HEK293 (cell line): ENCODE data around the gene STK10.

Source experiments
- CTCF ChIA-PET: fragments of 350-600 bp; formaldehyde crosslinking; extraction: SDS; loops from one replicate; lab custom pipeline; 2021; ENCODE audit warnings: antibody characterized with exemption; lab: Yijun Ruan, JAX
- POLR2A ChIA-PET: fragments of 300-600 bp; formaldehyde crosslinking; extraction: SDS; loops from one replicate; lab custom pipeline; 2020; ENCODE audit warnings: antibody characterized with exemption, inconsistent platforms; lab: Yijun Ruan, JAX
- H3K27ac ChIP-seq: fragments of 200-500 bp; sonication (Bioruptor generic); 2 replicates; pipeline ENCODE4 v1.5.1; 2014; ENCODE audit warnings: low read depth, low read length, control low read depth, inconsistent platforms; ENCODE audit errors: extremely low read depth
- H3K36me3 ChIP-seq, 2 experiments: fragments of 200-500 bp in 1 of 2; sonication (Bioruptor generic) in 1 of 2; 1 replicate in 1 of 2; 2 replicates in 1 of 2; pipeline ENCODE4 v1.5.1; 2014 to 2017; ENCODE audit warnings: inconsistent platforms in 2 of 2, low read length in 2 of 2; ENCODE audit not compliant: control insufficient read depth in 2 of 2, insufficient read depth in 1 of 2
- H3K4me1 ChIP-seq: fragments of 200-500 bp; sonication (Bioruptor generic); 2 replicates; pipeline ENCODE4 v1.5.1; 2014; ENCODE audit warnings: mild to moderate bottlenecking, low read length, inconsistent platforms; ENCODE audit not compliant: control insufficient read depth, insufficient read depth
- H3K4me3 ChIP-seq: 2 replicates; pipeline ENCODE4 v1.5.1; 2011; ENCODE audit warnings: low read depth, mild to moderate bottlenecking, control low read depth, low read length, moderate library complexity
- H3K9me3 ChIP-seq: fragments of 200-500 bp; sonication (Bioruptor generic); 2 replicates; pipeline ENCODE4 v1.5.1; 2014; ENCODE audit warnings: low read depth, low read length, inconsistent platforms; ENCODE audit not compliant: control insufficient read depth, insufficient read depth
- AEBP2 ChIP-seq: fragments of 450-650 bp; formaldehyde crosslinking; IDR thresholded peaks from 2 replicates; pipeline ENCODE4 v1.5.1; 2016; ENCODE audit warnings: missing biosample characterization, missing genetic modification characterization, borderline replicate concordance
- EGR2 ChIP-seq: fragments of 450-650 bp; formaldehyde crosslinking; IDR thresholded peaks from 2 replicates; pipeline ENCODE4 v1.5.1; 2016; ENCODE audit warnings: low read depth, missing biosample characterization, missing genetic modification characterization
- GLI2 ChIP-seq: fragments of 450-650 bp; formaldehyde crosslinking; IDR thresholded peaks from 2 replicates; pipeline ENCODE4; 2017; ENCODE audit warnings: missing biosample characterization, missing genetic modification characterization, low read depth, borderline replicate concordance
- KLF1 ChIP-seq: fragments of 450-650 bp; formaldehyde crosslinking; IDR thresholded peaks from 2 replicates; pipeline ENCODE4 v1.5.1; 2016; ENCODE audit warnings: missing biosample characterization, missing genetic modification characterization
- KLF17 ChIP-seq: fragments of 450-650 bp; formaldehyde crosslinking; IDR thresholded peaks from 2 replicates; pipeline ENCODE4 v1.5.1; 2016; ENCODE audit warnings: missing biosample characterization, missing genetic modification characterization
- MYNN ChIP-seq: fragments of 450-650 bp; formaldehyde crosslinking; IDR thresholded peaks from 2 replicates; pipeline ENCODE4 v1.5.1; 2016; ENCODE audit warnings: missing biosample characterization, missing genetic modification characterization, borderline replicate concordance
- PBX3 ChIP-seq: sonication (generic); formaldehyde crosslinking; IDR thresholded peaks from 2 replicates; pipeline ENCODE4 v1.8.1; 2022; ENCODE audit warnings: mild to moderate bottlenecking, moderate library complexity, missing genetic modification reagents
- PRDM1 ChIP-seq: fragments of 450-650 bp; formaldehyde crosslinking; IDR thresholded peaks from 2 replicates; pipeline ENCODE4; 2016; ENCODE audit warnings: missing biosample characterization, missing genetic modification characterization
- REPIN1 ChIP-seq: fragments of 450-650 bp; formaldehyde crosslinking; IDR thresholded peaks from 2 replicates; pipeline ENCODE4 v1.5.1; 2017; ENCODE audit warnings: missing biosample characterization, missing genetic modification characterization, low read depth
- WT1 ChIP-seq: fragments of 450-650 bp; formaldehyde crosslinking; IDR thresholded peaks from 2 replicates; pipeline ENCODE4 v1.5.1; 2016; ENCODE audit warnings: missing biosample characterization, missing genetic modification characterization
- ZBTB48 ChIP-seq: fragments of 450-650 bp; formaldehyde crosslinking; IDR thresholded peaks from 2 replicates; pipeline ENCODE4 v1.5.1; 2016; ENCODE audit warnings: missing biosample characterization, missing genetic modification characterization
- ZIC2 ChIP-seq: fragments of 450-650 bp; formaldehyde crosslinking; IDR thresholded peaks from 2 replicates; pipeline ENCODE4 v1.5.1; 2016; ENCODE audit warnings: missing biosample characterization, missing genetic modification characterization
- ZNF184 ChIP-seq: fragments of 450-650 bp; IDR thresholded peaks from 2 replicates; pipeline ENCODE4 v1.5.1; 2018; ENCODE audit warnings: missing biosample characterization, mild to moderate bottlenecking, missing genetic modification characterization
- ZNF214 ChIP-seq: fragments of 450-650 bp; formaldehyde crosslinking; IDR thresholded peaks from 2 replicates; pipeline ENCODE4 v1.5.1; 2017; ENCODE audit warnings: missing biosample characterization, mild to moderate bottlenecking, missing genetic modification characterization, borderline replicate concordance
- ZNF280C ChIP-seq: fragments of 450-650 bp; formaldehyde crosslinking; IDR thresholded peaks from 2 replicates; pipeline ENCODE4 v1.5.1; 2016; ENCODE audit warnings: missing biosample characterization, missing genetic modification characterization
- ZNF404 ChIP-seq: fragments of 450-650 bp; formaldehyde crosslinking; IDR thresholded peaks from 2 replicates; pipeline ENCODE4 v1.5.1; 2017; ENCODE audit warnings: missing biosample characterization, missing genetic modification characterization
- ZNF423 ChIP-seq: fragments of 450-650 bp; formaldehyde crosslinking; IDR thresholded peaks from 2 replicates; pipeline ENCODE4 v1.5.1; 2016; ENCODE audit warnings: missing biosample characterization, missing genetic modification characterization
- ZNF449 ChIP-seq: fragments of 450-650 bp; formaldehyde crosslinking; IDR thresholded peaks from 2 replicates; pipeline ENCODE4 v1.5.1; 2017; ENCODE audit warnings: missing biosample characterization, mild to moderate bottlenecking, missing genetic modification characterization, moderate library complexity
- ZNF629 ChIP-seq: fragments of 450-650 bp; formaldehyde crosslinking; IDR thresholded peaks from 2 replicates; pipeline ENCODE4 v1.5.1; 2017; ENCODE audit warnings: missing biosample characterization, missing genetic modification characterization
- ZNF677 ChIP-seq: fragments of 450-650 bp; IDR thresholded peaks from 2 replicates; pipeline ENCODE4 v1.5.0; 2018; ENCODE audit warnings: missing biosample characterization, mild to moderate bottlenecking, missing genetic modification characterization, moderate library complexity
- ZNF768 ChIP-seq: fragments of 450-650 bp; formaldehyde crosslinking; IDR thresholded peaks from 2 replicates; pipeline ENCODE4 v1.5.1; 2018; ENCODE audit warnings: missing biosample characterization, mild to moderate bottlenecking, missing genetic modification characterization
- ZSCAN23 ChIP-seq: fragments of 450-650 bp; formaldehyde crosslinking; IDR thresholded peaks from 2 replicates; pipeline ENCODE4 v1.5.1; 2016; ENCODE audit warnings: missing biosample characterization, missing genetic modification characterization

STK10 gene

GRCh38 chr5:172175263-172175719 lies 12.7 kb downstream of the STK10 start:
- TF ChIP-seq KLF17 (tag by site-specific recombination), result 0 out of 2 replicates have a peak, but pooled peaks have one; percentile 40
- TF ChIP-seq PBX3, result no peak
- TF ChIP-seq AEBP2 (tag by site-specific recombination), result no peak
- 0 out of 2 replicates have a peak, but pooled peaks have one; percentile 12 for TF ChIP-seq PRDM1 (tag by site-specific recombination)
- TF ChIP-seq ZNF280C (tag by site-specific recombination), result no peak
- TF ChIP-seq KLF1, result peak; percentile 77
- TF ChIP-seq ZIC2 (tag by site-specific recombination), result peak; percentile 58
- H3K4me3 ChIP-seq, result no peak overlapping the region
- POLR2A ChIA-PET, result interaction anchor here (0.7 to 1.3 kb wide), 2 partner anchors 12 to 20 kb away, joined by 5 read pairs; no protein-coding TSS in a partner anchor
- H3K27ac ChIP-seq, result no peak overlapping the region
- CTCF ChIA-PET, result no interaction called here
- H3K36me3 ChIP-seq, result no peaks in the 10 kb centered on the region
- H3K9me3 ChIP-seq, result no peaks in the 10 kb centered on the region
- H3K4me1 ChIP-seq, result peaks cover 2% of the 10 kb centered on the region; the same call in 1 of the 2 replicates

- ChIA-PET CTCF (no interaction called here), POLR2A (interaction anchor here (1.3 kb wide), 1 partner anchor 11 kb away, joined by 3 read pairs; no protein-coding TSS in a partner anchor)
- peaks cover 2% of the 10 kb centered on the region; the same call in 1 of the 2 replicates for H3K4me1 ChIP-seq
- no peak for TF ChIP-seq ZNF629 (tag by site-specific recombination)
- TF ChIP-seq ZNF768 (tag by site-specific recombination), result peak; percentile 52; the same call in 1 of the 2 replicates
- TF ChIP-seq ZNF677 (tag by site-specific recombination), result no peak
- H3K4me3 ChIP-seq, result no peak overlapping the region
- no peaks in the 10 kb centered on the region for H3K36me3 ChIP-seq
- no peaks in the 10 kb centered on the region for H3K9me3 ChIP-seq
- H3K27ac ChIP-seq, result no peak overlapping the region
Measured at GRCh38 chr5:172173564-172174153, 14.4 kb downstream of the STK10 start.

- POLR2A ChIA-PET, result interaction anchor here (1.2 to 1.3 kb wide), 2 partner anchors 10 to 19 kb away, joined by 3 read pairs; no protein-coding TSS in a partner anchor
- H3K4me1 ChIP-seq, result peaks cover 2% of the 10 kb centered on the region; the same call in 1 of the 2 replicates
- no peaks in the 10 kb centered on the region for H3K36me3 ChIP-seq
- H3K9me3 ChIP-seq, result no peaks in the 10 kb centered on the region
- H3K27ac ChIP-seq, result no peak overlapping the region
- H3K4me3 ChIP-seq, result no peak overlapping the region
- CTCF ChIA-PET, result interaction anchor here (0.5 to 1.4 kb wide), 2 partner anchors 15 to 69 kb away, joined by 3 read pairs; partner anchors contain the start of gene STK10
- TF ChIP-seq EGR2 (tag by site-specific recombination) (no peak), REPIN1 (tag by site-specific recombination) (no peak), ZNF449 (no peak), ZSCAN23 (tag by site-specific recombination) (no peak), ZNF184 (tag by site-specific recombination) (no peak), ZNF214 (tag by site-specific recombination) (no peak), GLI2 (tag by site-specific recombination) (no peak), ZNF629 (tag by site-specific recombination) (no peak), WT1 (tag by site-specific recombination) (no peak), MYNN (tag by site-specific recombination) (no peak), ZNF404 (tag by site-specific recombination) (no peak), ZNF423 (tag by site-specific recombination) (no peak), ZBTB48 (tag by site-specific recombination) (no peak)
Measured at GRCh38 chr5:172172912-172173563, 15.0 kb downstream of the STK10 start.
